T-helper 22 cell (primary cell): ENCODE data around the gene OVOL1.
A peak's percentile ranks its signal among the peaks of the same experiment; 100 is the strongest.

Source experiments
- DNase-seq: peaks from one replicate; pipeline ENCODE4 v3.0.0-alpha.2; 2020; ENCODE audit warnings: low read depth

Gene OVOL1

DNA sequence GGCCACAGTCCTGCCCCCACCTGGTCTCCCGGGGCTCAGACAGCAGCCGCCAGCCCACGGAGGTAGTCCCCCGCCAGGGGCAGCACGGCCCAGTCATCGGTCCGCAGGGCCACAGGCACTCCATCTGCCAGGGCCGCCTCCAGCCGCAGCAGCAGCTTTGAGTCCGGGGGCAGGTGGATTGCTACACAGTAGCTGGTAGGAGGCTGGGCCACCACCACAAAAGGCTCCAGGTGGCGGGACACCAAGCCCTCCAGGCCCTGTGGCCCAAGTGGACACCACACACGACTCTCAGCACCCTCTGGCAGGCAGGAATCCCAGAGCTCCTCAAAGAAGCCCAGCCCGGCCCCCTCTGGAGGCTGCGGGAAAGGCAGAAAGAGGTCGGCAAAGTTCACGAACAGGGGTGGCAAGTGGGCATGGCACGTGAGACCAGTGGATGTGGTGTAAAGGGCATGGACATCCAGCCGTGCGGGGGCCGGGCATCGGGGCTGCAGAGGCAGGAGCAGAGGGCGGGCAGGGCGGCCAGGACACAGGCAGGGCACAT lies 9.0 kb upstream of the OVOL1 start:
- no peak for DNase-seq

DNA sequence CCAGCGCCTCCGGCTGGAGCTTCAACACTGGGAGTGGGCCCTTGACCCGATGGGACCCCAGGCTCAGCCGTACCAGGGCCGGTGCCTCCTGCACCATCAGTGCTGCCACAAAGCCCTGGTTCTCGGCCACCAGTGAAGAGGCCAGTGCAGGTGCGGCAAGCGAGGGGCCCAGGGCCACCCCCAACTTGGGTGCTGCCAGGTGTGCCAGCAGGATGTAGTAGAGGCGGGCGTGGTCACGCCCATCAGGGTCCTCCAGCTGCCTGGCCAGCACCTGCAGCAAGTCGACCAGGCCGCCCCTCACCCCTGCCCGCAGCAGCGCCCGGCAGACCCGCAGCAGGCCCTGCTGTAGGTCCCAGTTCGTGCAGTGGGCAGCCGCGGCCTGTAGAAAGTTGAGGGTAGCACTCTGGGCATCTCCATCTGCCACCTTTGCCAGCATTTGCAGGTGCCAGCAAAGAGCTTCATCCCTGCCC lies 8.4 kb upstream of the OVOL1 start:
- DNase-seq: no peak

DNA sequence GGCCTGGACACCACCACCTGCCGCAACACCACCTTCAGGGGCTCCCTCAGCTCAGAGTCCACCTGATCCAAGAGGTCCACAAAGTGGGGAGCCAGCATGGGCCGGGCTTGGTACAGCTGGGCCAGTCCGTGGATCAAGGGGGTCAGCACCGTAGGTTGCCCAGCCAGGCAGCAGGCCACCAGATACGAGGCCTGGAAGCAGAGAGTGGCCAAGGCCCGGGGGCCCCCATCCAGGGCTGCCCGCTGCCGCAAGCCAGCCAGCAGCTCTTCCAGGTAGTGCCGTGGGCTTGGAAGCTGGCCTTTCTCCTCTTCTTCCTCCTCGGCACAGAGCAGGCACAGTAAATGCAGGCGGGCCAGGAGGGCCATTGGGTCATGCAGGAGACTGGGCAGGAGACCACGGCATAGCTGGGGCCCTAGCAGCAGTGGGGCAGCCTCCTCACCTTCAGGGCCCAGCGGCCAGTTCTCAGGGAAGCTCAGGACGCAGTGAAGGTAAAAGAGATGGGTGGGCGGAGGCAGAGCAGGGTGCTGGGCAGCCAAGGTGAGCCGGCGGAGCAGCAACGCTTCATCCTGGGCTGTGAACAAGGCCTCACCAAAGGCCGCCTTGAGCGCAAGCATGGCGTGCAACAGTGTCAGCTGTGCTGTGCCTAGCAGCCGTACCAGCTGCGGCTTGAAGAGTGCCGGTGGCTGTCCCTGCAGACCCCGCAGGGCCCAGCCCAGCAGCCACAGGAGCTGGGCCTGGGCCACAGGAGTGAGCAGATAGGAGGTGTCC lies 7.8 kb upstream of the OVOL1 start:
- DNase-seq: no peak

DNA sequence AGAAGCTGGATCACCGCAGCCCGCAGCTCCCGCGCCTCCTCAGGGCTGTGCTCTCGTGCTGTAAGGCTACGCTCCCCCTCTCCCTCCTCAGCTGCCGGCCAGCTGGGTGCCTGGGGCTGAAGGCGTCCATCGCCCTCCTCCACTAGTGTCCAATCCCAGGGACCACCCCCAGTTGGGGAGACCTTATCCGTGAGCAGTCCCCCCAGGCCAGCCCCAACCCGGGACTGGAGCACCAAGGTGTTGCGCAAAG lies 7.3 kb upstream of the OVOL1 start:
- no peak for DNase-seq

DNA sequence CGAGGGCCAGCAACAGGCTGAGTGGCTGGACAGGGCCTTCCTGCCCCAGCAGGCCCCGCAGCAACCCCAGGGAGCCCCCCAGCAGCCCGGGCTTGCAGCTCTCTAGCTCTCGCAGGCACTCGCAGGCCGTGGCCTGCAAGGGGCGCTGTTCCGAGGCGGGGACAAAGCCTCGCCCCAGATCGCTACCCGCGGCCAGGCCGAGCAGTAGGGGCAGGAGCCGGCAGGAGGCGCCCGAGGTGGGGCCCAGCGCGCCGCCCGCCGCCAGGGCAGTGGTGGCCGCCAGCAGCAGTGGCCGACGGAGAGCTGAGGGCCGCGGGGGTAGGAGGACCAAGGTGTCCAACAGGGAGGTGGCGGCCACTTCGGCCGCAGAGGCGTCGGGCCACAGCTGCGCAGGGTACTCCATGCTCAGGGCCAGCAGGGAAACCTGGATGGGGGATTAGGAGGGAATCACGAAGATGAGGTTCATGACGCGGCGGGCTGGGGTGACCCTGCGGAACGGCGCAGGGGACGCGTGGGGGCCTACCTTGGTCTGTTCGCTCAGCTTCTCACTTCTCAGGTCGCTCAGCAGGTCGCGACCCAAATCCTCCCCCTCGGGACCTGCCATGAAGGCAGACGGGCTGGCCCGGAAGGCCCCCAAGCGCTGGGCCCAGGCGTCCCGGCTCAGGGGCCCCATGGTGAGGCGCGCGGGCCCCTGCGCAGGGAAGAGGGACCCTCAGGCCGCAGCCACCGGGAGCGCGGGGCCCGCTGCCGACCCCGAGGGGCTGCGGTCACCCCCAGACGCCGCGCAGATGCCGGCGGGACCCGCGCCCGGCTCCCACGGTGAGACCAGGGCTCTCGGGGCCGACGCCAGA lies 6.7 kb upstream of the OVOL1 start:
- DNase-seq: peak; percentile 48

DNA sequence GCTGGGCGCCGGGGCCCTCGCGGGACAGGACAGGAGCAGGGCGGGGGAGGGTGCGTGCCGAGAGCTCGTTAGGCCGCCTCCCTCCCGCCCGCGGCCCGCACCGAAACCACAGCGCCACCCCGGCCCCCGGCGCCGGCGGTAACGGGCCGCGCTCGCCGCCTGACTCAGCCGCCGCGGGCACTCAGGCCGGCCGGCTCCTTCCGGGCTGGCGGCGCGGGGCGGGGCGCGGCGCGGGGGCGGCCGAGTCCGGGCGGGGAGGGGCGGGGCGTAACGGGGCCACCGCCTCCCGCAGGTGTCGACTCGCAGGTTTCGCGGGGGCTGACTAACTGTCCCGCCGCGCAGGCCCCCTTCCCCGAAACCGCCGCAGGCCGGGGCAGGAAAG lies 6.1 kb upstream of the OVOL1 start, which contains the start of gene AP5B1:
Gene AP5B1 (minus strand): TSS at position 207 of the 382 bp plus-strand sequence. CDS start 385 bp downstream, outside the sequence.
- peak; percentile 67 for DNase-seq

DNA sequence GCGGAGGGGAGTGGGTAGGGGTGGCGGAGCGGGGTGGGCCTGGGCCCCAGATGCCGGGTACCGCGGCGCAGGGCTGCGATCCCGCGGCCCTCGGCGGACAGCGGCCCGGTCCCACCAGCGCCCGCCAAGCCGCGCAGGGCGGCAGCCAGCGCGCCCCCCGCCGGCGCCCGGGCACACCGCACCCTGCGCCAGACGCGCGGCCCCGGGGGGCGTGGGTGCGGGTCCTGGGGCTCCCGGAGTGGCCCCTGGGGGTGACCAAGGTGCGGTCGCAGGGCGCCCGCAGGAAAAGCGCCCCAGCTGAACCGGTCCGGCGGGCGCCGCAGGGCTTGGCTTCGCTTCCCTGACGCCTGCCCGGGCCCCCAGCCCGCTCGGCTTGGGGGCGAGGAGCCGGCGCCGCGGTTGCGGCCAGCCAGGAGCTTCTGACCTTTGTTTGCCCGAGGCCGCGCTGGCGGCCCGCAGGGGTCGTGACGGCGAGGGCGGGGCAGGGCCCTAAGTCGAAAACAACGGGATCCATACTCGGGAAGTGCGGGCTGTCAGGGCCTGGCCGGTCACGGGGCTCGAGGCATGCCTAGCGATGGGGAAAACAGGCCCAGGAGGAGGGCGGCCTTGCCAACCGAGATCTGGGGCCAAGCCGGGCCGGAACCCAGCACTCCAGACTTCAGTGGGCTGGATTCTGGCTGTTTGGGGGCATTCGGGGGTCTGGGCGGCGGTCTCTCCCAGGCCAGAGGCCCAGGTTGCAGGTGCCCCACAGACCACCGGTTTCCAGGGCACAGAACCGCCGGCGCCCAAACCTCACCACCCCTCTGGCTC lies 5.5 kb upstream of the OVOL1 start:
- no peak for DNase-seq

DNA sequence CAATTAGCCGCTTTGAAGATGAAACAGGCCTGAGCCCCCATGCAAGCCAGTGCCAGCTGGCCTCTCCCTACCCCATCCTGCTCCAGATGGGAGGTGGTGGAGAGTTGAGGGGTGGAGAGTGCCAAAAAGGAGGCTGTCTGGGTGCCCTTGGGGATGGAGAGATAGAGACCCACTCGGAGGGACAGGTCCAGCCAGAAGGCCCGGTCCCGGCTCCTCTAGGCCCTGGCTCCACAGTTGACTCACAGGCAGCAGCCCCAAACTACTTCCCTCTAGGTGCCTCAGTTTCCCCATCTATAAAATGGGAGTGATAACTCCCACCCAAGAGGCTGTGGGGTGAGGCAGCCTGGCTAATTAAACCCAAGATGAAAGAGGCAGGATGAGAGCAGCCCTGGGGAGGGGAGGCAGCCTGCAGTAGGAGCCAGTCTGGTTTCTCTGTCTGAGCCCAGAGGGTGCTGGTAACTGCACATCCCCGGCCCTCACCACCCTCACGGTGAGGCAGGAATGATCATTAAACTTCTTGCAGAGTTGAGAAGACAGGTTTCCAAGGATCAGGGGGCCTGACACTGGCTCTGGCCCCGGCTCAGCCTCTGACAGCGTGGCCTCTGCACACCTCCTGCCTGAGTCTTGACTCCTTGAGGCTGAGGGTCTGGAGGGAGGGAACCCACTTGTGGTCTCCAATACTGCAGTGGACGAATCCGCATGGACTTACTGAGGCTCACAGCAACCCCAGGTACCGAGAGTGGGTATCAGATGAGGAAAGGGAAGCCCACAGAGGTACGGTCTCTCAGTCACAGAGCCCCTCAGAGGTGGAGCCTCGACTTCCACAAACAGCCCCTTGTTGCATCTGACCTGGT lies 4.7 kb upstream of the OVOL1 start:
- no peak for DNase-seq

DNA sequence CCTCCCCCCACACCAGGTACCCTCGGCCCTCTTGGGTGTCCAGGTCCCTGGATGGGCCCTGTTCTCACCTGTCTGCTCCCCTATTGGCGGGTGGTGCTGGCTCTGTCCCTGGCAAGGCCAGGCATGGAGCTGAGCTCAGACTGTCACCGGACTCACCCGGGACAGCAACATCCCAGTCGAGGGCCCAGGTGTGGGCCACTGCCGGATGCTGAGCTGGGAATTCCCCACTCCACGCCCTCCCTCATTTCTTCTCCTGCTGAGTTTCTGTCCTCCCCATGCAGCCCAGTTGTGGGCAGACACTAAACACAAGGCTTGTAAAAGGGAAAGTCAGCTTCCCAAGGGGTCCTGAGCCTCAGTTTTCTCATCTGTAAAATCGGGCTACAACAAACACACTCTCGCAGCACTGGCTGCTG lies 4.0 kb upstream of the OVOL1 start:
- no peak for DNase-seq

DNA sequence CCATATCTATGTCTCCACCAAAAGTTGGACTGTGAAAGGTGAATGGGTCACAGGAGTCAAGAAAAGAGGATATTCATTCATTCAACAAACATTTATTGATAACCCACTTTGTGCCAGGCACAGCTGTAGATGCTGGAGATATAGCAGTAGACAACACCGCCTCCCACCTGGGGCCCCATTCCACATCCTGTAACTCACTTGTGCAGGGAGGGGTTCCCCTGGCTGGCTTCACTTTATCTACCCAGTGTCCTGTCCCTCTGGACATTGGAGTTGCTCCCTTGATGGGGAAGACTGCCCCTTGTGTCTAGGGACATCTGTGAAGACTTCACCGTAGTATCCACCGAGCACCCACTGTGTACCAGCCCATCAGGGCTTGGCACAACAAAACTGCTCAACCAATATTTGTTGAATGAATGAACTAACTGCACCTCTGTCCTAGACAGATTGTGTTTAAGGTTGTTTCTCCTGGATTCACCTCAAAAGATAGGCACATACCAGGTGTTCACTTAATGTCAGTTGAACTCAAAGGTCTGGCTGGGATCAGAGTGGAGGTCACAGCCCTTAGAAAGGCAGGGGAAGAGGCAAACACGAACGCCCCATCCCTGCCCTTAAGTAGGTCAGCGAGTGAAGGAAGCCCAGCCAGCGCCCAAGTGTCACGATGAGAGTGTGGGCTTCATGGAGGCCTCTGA lies 1.4 kb upstream of the OVOL1 start:
- no peak for DNase-seq

DNA sequence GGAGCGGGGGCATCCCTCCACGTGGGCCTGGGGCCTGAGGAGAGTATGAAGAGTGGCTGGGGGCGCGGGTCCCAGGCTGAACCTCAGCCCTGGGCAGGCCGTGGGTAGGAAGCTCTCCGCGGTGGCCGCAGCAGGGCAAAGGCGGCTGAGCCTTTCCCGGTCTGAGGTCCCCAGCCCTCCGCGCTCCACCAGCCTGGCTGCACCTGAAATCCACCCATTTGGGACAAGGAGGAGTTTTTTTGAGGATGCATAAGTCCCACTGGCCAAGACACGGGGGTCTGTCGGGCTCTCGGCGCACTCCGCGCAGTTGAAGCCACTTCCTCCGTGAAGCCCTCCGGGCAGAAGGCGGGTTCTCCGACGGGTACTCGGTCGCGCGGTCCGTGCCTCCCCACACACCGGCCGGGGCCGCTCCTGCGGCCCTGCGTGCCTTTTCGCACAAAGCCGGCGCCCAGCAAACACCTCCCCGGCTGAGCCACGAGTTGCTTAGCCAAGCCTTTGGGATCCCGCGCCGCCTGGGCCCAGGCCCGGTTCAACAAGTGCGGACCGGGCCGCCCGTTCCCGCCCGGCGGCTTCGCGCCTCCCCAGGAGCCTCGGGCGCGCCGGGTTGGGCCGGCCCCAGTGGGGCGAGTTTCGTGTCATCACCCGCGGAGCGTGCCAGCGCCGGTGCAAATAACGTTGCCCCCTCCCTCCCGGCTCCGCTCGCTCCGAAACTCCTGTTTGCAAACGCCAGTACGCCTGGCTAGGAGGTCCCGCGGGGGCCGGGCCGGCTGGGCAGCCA lies 666 bp upstream of the OVOL1 start:
- no peak for DNase-seq

DNA sequence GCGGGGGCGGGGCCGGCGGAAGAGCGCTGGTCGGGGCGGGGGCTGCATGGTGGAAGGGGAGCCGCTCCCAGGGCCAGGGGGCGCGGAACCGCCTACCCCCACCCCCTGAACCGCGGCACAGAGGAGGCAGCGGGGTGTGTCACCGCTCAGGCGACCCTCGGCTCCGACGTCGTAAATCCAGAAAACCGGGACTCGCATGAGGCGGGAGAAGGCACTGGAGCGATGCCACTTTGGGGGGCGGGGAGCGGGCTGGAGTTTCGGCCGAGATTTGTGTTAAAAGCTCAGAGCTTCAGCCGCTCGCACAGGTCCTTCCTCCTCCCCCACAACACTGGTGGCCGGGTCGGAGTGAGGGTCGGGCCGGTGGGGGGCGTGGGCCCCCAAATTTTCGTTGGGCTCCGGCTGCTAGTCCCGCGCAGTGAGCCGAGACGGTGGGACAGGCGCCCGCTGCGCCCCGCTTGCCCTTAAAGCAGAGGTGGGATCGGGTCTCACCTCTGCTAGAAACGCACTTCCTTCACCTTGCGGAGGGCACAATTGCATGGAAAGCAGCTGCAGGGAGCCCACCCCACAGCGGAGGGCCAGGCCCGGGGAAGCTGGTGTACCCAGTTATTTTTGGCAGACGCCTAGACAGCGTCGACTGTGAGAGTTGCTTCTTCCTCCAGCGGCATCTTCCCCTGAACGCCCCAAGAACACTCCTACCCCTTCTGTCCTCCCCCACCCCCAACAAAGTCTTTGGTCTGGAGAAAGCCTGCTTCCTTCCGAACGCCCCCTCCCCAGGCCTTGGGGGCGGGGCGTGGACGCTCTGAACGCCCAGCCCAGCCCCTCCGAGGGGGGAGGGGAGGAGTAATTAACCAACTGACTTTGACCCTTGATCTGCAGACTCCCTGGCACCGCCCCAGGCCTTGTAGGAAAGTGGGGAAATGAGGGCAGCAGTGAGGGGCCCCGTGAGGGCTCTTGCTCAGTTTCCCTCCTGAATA lies 1.1 kb downstream of the OVOL1 start:
- DNase-seq: no peak

DNA sequence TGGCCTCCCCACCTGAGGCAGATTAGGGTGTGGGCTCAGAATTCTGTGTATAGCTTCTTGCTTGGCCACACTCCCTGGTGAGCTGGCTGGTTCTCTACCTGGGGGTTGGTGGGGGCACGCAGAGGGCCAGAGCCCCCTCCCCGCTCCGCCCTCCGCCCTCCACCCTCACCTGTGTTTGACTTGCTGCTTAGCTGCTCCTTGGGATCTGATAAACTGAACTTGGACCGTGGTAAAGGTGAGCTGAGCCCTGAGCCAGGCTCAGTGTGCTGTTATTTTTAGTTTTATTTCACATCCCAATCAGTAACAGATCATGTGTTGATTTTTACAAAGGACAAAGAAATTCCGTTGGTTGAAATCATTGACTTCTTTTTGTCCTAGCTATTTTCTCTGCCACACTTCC lies 2.0 kb downstream of the OVOL1 start:
- no peak for DNase-seq

DNA sequence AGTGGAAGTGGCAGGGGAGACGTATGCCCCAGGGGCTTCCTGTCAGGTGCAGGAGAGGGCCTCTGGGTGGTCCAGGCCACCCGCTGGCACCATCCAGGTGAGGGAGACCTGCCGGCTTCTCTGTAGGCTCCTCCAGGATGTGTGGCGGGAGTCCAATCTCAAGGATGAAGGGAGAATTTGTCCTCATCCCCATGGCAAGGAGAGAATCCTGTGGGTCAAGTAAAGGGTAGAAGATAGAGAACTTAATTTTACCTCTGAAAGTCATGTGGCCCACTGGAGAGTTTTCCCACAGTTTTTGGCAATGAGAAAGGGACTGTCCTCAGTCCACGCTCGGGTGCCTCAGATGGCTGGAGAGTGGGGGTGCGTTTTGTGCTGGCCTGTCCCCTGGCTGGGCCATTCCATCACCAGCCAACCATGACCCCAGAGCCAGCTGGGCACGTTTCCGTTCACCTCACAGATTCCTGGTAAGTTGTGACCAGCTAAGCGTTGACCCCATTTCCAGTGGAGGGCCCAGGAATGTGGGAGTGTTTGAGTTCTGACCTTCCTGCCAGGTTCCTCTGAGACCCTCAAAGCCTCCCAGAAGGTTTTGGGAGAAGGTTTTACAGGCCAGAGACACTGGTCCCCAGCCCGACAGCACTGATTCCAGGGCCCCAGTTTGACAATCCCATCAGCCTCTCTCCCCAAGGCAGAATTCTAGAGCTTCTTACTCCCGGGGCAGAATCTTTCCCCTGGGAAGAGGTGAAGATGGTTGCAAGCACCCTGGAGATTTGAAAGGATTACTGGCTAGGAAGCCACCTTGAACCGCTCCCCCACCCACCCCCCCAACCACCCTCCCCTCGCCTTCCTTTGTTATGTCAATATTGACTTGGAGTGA lies 2.6 kb downstream of the OVOL1 start:
- no peak for DNase-seq

DNA sequence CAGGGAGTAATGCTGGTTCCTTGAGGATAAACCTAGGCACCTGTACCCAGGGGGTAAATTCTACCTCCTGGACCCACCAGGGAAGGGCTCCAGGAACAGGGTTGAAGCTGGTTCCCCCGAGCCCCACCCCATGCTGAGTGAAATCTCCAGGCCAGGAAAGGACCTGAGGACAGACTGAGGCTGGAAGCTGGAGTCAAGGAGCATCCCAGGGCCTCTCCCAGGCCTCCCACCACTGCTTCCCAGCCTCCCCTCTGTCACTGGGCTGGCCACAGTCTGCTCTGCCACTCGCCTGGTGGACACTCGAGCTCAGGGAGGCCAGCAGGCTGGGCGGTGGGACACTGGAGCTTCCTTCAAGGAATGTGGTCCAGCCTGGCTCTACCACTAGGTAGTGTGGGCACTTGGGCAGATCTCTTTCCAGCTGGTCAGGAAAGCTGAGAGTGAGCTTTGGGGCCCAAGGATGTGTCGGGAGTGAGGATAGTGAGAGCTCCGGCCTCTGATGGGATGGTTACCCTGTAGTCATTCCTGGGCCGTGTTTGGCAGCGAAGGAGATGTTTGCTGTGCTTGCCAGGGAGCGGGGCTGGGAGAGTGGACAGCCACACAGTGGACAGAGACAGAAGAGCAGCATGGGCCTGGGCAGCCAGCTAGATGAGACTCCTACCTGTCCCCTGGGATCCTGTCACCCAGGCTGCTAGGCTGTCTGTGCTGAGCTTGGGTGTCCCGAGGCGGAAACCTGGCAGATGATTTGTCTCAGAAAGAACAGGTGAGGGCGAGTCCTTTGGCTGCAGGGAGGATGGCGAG lies 3.4 kb downstream of the OVOL1 start:
- DNase-seq: no peak

DNA sequence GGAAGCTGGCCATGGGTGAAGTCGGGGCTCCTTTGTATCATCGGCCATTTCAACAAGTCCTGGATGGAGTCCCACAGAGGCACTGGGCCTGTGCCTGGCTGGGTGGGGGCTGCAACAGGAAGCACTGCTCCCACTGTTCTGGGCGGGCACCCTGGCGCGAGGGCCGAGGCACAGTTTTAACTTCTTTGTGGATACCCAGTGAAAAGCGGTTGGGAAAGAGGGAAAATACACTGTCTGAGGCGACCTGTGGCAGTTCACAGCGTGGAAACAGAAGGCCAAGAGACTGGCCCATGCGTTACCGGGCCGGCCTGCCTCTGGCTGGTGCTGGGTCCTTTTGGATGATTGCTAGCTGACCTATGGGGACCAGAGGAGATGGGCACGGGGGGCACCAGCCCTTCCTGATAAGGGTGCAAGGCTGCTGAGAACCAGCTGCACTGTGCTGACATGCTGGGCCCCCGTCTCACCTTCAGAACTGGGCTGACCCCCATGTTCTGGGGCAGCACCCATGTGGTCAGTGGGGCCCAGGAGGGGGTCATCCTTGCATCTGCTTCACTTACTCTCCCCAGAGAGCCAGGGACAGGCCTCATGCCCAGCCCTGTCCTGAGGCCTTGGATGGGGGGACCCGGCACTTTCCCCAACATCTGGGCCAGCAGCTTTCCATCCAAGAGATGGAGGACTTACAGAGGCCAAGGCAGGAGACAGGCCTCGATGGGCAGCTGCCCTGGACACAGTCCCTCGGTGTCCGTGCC lies 4.2 kb downstream of the OVOL1 start:
- no peak for DNase-seq
